NT2/D1 (cell line): ENCODE measurements around the gene AADACL4.
A peak's percentile ranks its signal among the peaks of the same experiment; 100 is the strongest.
"Not testable (repeated sequence)": the region's sequence is repeated elsewhere in the genome, so short reads cannot be mapped to it uniquely, and the experiment has no call there.

ENCODE experiments used
- DNase-seq: peaks from one replicate; pipeline ENCODE4 v3.0.0-alpha.2; 2011; ENCODE audit warnings: low read depth, low spot score
- H3K27me3 ChIP-seq: 2 replicates; pipeline ENCODE4 v1.6.0; 2011; ENCODE audit warnings: mild to moderate bottlenecking; ENCODE audit not compliant: insufficient read length, insufficient read depth
- H3K36me3 ChIP-seq: 2 replicates; pipeline ENCODE4 v1.6.1; 2011; ENCODE audit warnings: mild to moderate bottlenecking, low read length, mixed read lengths; ENCODE audit not compliant: insufficient read depth, insufficient read length
- H3K4me1 ChIP-seq: 2 replicates; pipeline ENCODE4 v1.5.1; 2011; ENCODE audit not compliant: insufficient read depth, insufficient read length
- H3K4me3 ChIP-seq: 2 replicates; pipeline ENCODE4 v1.5.1; 2011; ENCODE audit warnings: low read depth; ENCODE audit not compliant: insufficient read length
- H3K9ac ChIP-seq: 2 replicates; pipeline ENCODE4 v1.6.0; 2011; ENCODE audit warnings: low read depth; ENCODE audit not compliant: insufficient read length
- H3K9me3 ChIP-seq: 2 replicates; pipeline ENCODE4 v1.5.1; 2011; ENCODE audit warnings: mild to moderate bottlenecking, low read length; ENCODE audit not compliant: insufficient read depth
- SUZ12 ChIP-seq: IDR thresholded peaks from 2 replicates; pipeline ENCODE4 v1.6.1; 2011; ENCODE audit not compliant: insufficient read length, insufficient read depth; ENCODE audit errors: extremely low read depth
- YY1 ChIP-seq: IDR thresholded peaks from 2 replicates; pipeline ENCODE4 v1.6.1; 2011; ENCODE audit not compliant: insufficient read length, insufficient read depth
- ZNF274 ChIP-seq: IDR thresholded peaks from 2 replicates; pipeline ENCODE4 v1.6.1; 2011; ENCODE audit warnings: mild to moderate bottlenecking, low read depth, low read length

Gene AADACL4

GRCh38 chr1:12654657-12655056, 10.8 kb downstream of the AADACL4 start:
- Histone ChIP-seq H3K27me3 (no peaks in the 10 kb centered on the region), H3K9me3 (no peaks in the 10 kb centered on the region; the same call in 1 of the 2 replicates), H3K36me3 (no peaks in the 10 kb centered on the region), H3K4me3 (no peak overlapping the region), H3K9ac (no peak overlapping the region), H3K4me1 (no peaks in the 10 kb centered on the region)
- no peak for DNase-seq
- TF ChIP-seq SUZ12 (no peak), ZNF274 (no peak), YY1 (no peak)

GRCh38 chr1:12656575-12656974, 12.7 kb downstream of the AADACL4 start:
- TF ChIP-seq YY1 (no peak), SUZ12 (no peak), ZNF274 (no peak)
- H3K36me3 ChIP-seq, result no peaks in the 10 kb centered on the region
- no peaks in the 10 kb centered on the region for H3K4me1 ChIP-seq
- no peak for DNase-seq
- H3K9ac ChIP-seq, result no peak overlapping the region
- H3K4me3 ChIP-seq, result no peak overlapping the region
- H3K27me3 ChIP-seq, result no peaks in the 10 kb centered on the region
- no peaks in the 10 kb centered on the region; the same call in 1 of the 2 replicates for H3K9me3 ChIP-seq

DNA sequence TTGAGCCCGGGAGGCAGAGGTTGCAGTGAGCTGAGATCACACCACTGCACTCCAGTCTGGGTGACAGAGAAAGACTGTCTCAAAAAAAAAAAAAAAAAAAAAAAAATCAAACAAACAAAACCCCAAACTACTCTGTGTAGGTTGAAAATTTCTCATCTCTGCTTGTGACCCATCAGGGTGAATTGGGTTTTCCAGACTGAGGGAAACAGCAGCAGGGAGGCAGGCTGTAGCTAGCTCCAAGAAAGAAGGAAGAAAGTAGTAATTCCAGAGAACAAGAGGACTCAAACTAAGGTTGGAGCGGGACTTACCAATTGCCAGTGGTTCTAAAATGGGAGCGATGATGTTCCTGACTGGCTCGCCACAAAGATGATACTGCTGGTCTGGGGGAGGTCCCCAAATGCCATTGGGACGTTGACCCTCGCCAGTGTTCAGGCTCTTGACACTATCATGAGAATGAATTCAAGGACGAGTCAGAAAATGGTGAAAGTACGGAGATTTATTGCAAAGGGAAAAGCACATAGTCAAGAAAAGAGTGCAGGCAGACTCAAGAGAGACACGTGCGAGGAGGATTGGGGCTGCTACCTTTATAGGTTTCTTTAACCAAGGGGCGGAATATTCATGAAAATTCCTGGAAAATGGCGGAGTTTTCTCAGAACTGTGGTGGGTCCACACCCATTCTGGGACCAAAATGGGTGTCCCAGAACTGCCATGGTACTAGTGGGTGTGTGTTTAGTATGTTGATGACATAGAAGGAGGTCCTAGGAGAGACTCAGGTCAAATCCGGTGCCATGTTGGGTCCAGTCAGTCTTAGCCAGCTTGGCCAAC, 13.4 kb downstream of the AADACL4 start:
- TF ChIP-seq YY1, result no peak
- no peak for TF ChIP-seq ZNF274
- no peak for TF ChIP-seq SUZ12
- no peak overlapping the region for H3K4me3 ChIP-seq
- H3K9ac ChIP-seq, result no peak overlapping the region
- H3K27me3 ChIP-seq, result no peaks in the 10 kb centered on the region
- H3K9me3 ChIP-seq, result no peaks in the 10 kb centered on the region; the same call in 1 of the 2 replicates
- no peaks in the 10 kb centered on the region for H3K4me1 ChIP-seq
- H3K36me3 ChIP-seq, result no peaks in the 10 kb centered on the region
- DNase-seq, result no peak

DNA sequence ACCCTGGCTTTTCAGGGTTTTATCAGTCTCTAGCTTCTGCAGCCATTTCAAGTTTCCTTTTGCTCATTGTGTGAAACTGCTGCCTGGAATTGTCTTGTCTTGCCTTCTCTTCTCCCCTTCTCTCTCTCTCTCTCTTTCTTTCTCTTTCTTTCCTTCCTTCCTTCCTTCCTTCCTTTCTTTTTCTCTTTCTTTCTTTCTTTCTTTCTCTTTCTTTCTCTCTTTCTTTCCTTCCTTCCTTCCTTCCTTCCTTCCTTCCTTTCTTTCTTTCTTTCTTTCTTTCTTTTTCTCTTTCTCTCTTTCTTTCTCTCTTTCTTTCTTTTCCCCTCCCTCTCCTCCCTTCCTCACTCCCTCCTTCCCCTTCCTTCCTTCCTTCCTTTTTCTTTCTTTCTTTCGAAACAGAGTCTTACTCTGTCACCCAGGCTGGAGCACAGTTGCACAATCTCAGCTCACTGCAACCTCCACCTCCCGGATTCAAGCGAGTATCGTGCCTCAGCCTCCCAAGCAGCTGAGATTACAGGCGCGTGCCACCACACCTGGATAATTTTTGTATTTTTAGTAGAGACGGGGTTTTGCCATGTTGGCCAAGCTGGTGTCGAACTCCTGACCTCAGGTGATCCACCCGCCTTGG, 14.1 kb downstream of the AADACL4 start:
- not testable (repeated sequence) for H3K4me3 ChIP-seq, H3K4me1 ChIP-seq, DNase-seq, H3K9me3 ChIP-seq, H3K9ac ChIP-seq, H3K27me3 ChIP-seq, H3K36me3 ChIP-seq

- Histone ChIP-seq H3K36me3 (no peaks in the 10 kb centered on the region), H3K4me1 (no peaks in the 10 kb centered on the region), H3K4me3 (no peak overlapping the region), H3K27me3 (no peaks in the 10 kb centered on the region), H3K9ac (no peak overlapping the region), H3K9me3 (peaks cover 6% of the 10 kb centered on the region; the same call in 1 of the 2 replicates)
- peak; percentile 68 for DNase-seq
- no peak for TF ChIP-seq SUZ12
- TF ChIP-seq ZNF274, result no peak
- no peak for TF ChIP-seq YY1
These were observed 14.9 kb downstream of the AADACL4 start for GRCh38 chr1:12658531-12659453.

GRCh38 chr1:12661606-12662219, 17.8 kb downstream of the AADACL4 start:
- TF ChIP-seq YY1, result no peak
- DNase-seq, result no peak
- Histone ChIP-seq H3K27me3 (no peaks in the 10 kb centered on the region), H3K4me3 (no peak overlapping the region), H3K4me1 (no peaks in the 10 kb centered on the region), H3K36me3 (no peaks in the 10 kb centered on the region), H3K9me3 (0 out of 2 replicates have a peak, but pooled peaks cover 6% of the 10 kb centered on the region), H3K9ac (no peak overlapping the region)
